ENCODE data around the gene HAS3. TPM values are rescaled to one million over a fixed set of nuclear protein-coding genes. Genes with fewer than 3 reads are reported as not detected.
A peak's percentile ranks its signal among the peaks of the same experiment; 100 is the strongest.
"Not testable (repeated sequence)": the region's sequence is repeated elsewhere in the genome, so short reads cannot be mapped to it uniquely, and the experiment has no call there.

The HAS3 gene
- total RNA-seq, 1 donor from 2014 or later: 0.38 TPM

DNA sequence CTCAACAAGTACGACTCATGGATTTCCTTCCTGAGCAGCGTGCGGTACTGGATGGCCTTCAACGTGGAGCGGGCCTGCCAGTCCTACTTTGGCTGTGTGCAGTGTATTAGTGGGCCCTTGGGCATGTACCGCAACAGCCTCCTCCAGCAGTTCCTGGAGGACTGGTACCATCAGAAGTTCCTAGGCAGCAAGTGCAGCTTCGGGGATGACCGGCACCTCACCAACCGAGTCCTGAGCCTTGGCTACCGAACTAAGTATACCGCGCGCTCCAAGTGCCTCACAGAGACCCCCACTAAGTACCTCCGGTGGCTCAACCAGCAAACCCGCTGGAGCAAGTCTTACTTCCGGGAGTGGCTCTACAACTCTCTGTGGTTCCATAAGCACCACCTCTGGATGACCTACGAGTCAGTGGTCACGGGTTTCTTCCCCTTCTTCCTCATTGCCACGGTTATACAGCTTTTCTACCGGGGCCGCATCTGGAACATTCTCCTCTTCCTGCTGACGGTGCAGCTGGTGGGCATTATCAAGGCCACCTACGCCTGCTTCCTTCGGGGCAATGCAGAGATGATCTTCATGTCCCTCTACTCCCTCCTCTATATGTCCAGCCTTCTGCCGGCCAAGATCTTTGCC, 9.0 kb downstream of the HAS3 start:
- DNase-seq (ENCODE audit: low spot score): peak; percentile 73
- intact Hi-C loops (cut with DNase I): loop anchor here (5.0 kb wide), 1 partner anchor 267 kb away; no protein-coding TSS in a partner anchor

- intact Hi-C loops (cut with DNase I): loop anchor here (5.0 kb wide), 1 partner anchor 268 kb away; no protein-coding TSS in a partner anchor
Measured at GRCh38 chr16:69114976-69115355, 9.5 kb downstream of the HAS3 start.

DNA sequence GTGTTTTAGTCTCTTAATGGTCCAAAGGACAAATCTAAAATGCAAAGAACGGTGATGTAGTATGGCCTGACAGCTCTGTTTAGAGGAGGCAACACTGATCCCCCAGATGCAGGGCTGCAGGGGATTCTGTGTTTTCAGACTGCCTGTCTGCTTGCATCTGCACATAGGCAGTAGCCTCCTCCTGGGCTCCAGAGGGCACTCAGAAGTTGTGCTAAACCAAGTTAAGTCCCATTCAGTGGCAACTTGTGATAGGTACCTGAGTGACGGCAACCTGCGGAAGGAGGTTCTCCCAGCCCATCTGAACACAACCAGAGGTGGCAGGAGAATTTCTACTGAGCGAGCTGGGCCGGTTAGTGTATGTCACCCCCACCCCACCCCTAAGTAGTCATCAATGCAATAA, 9.9 kb downstream of the HAS3 start:
- intact Hi-C loops (cut with DNase I): no loop called here
- no peak for DNase-seq (ENCODE audit: low spot score)

More at GRCh38 chr16:69114976-69115355, 9.5 kb downstream of the HAS3 start:
- DNase-seq (ENCODE audit: low spot score): no peak

GRCh38 chr16:69115837-69116236, 10.4 kb downstream of the HAS3 start:
- DNase-seq (ENCODE audit: low spot score): no peak

DNA sequence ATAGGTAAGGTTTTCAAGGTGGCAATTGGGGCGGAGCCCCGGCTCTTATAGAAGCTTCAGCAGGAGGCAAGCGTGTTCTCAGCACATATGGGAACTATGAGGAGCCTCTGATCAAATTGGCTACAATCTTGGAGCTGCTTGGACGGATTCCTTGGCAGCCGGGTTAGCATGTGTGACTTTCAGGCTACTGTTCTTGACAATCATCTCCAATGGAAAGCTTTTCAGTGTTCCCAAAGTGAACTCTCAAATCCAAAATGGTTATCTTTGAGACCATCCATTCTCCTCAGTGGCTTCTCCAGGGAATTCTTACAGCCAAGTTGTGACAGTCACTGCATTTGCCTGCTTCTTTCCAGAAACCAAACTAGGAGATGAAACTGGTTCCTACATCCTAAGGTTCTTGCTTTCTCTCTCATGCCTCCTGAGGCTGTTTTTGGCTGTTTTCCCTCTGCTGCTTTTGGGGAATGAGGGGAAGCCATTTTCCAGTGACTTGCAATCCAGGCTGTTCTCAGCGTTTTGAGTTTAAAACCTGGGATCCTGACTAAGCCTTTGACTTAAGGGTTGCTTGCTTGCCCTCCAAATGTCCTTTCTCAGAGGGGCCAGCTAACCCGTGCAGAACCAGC, 10.9 kb downstream of the HAS3 start:
- DNase-seq (ENCODE audit: low spot score): peak; percentile 29
- intact Hi-C loops (cut with DNase I): no loop called here

More at GRCh38 chr16:69115837-69116236, 10.4 kb downstream of the HAS3 start:
- intact Hi-C loops (cut with DNase I): no loop called here

- intact Hi-C loops (cut with DNase I): no loop called here
- peak; percentile 46 for DNase-seq (ENCODE audit: low spot score)
Measured at GRCh38 chr16:69116906-69117305, 11.5 kb downstream of the HAS3 start.

GRCh38 chr16:69118468-69118867, 13.0 kb downstream of the HAS3 start:
- no peak for DNase-seq (ENCODE audit: low spot score)
- intact Hi-C loops (cut with DNase I): no loop called here

- intact Hi-C loops (cut with DNase I): no loop called here
- no peak for DNase-seq (ENCODE audit: low spot score)
Measured at GRCh38 chr16:69118994-69119393, 13.5 kb downstream of the HAS3 start.

DNA sequence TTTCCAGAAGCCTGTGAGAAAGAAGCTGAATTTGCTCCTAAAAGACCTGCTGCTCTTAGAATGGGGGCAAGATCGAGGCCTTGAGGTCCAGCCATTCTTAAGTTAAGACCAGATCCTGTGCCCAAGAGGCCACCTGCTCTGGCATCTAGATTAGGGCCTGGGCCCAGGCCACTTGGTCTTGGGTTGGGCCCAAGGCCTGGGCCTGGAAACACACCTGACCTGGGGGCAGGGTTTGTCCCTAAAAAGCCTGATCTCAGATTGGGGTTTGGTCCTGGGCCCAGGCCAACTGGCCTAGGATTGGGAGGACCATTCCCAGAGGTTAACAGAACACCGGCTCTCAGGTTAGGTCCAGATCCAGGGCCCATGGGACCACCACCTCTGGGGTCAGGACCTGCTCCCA, 14.1 kb downstream of the HAS3 start:
- intact Hi-C loops (cut with DNase I): no loop called here

GRCh38 chr16:69120096-69120664, 14.7 kb downstream of the HAS3 start:
- no peak for DNase-seq (ENCODE audit: low spot score)
- intact Hi-C loops (cut with DNase I): loop anchor here (10.0 kb wide), 1 partner anchor 585 kb away; the partner anchor contains the start of gene ZFP90

More for the DNA sequence above, 14.1 kb downstream of the HAS3 start:
- DNase-seq (ENCODE audit: low spot score): no peak

GRCh38 chr16:69123910-69124309, 18.5 kb downstream of the HAS3 start:
- intact Hi-C loops (cut with DNase I): loop anchor here (2.0 to 10.0 kb wide), 2 partner anchors 221 to 589 kb away; partner anchors contain the start of gene ZFP90
- no peak for DNase-seq (ENCODE audit: low spot score)

GRCh38 chr16:69124406-69124805, 19.0 kb downstream of the HAS3 start:
- intact Hi-C loops (cut with DNase I): loop anchor here (2.0 to 10.0 kb wide), 2 partner anchors 222 to 590 kb away; partner anchors contain the start of gene ZFP90
- peak; percentile 29 for DNase-seq (ENCODE audit: low spot score)

- intact Hi-C loops (cut with DNase I): loop anchor here (2.0 to 10.0 kb wide), 2 partner anchors 222 to 590 kb away; partner anchors contain the start of gene ZFP90
- peak; percentile 17 for DNase-seq (ENCODE audit: low spot score)
Measured at GRCh38 chr16:69124961-69125360, 19.5 kb downstream of the HAS3 start.

DNA sequence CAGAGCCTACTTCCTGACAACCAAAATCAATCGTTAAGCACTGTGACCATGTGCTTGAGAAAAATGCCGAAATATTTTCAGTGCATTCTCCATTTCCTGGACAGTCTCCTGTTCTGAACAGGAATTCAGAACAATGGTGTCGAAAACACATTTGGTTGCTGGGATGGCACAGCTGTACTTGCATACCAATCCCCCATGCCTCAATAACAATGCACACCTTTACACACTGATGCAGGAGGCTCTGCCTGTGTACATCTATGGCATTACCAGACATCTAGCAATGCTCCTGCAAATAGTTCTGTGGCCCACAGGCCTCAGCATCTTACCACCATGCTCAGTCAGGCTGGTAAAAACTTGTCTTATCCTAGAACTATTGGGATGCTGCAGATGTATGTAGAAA, 20.8 kb downstream of the HAS3 start:
- no peak for DNase-seq (ENCODE audit: low spot score)
- intact Hi-C loops (cut with DNase I): loop anchor here (10.0 kb wide), 1 partner anchor 591 kb away; the partner anchor contains the start of gene ZFP90

GRCh38 chr16:69126801-69127200, 21.3 kb downstream of the HAS3 start:
- DNase-seq (ENCODE audit: low spot score): not testable (repeated sequence)
- intact Hi-C loops (cut with DNase I): loop anchor here (10.0 kb wide), 1 partner anchor 592 kb away; the partner anchor contains the start of gene ZFP90

GRCh38 chr16:69127966-69128510, 22.6 kb downstream of the HAS3 start:
- intact Hi-C loops (cut with DNase I): loop anchor here (10.0 kb wide), 1 partner anchor 593 kb away; the partner anchor contains the start of gene ZFP90
- DNase-seq (ENCODE audit: low spot score): no peak

GRCh38 chr16:69130461-69130860, 25.0 kb downstream of the HAS3 start:
- intact Hi-C loops (cut with DNase I): no loop called here
- no peak for DNase-seq (ENCODE audit: low spot score)

GRCh38 chr16:69131167-69131838, 25.9 kb downstream of the HAS3 start:
- intact Hi-C loops (cut with DNase I): no loop called here
- DNase-seq (ENCODE audit: low spot score): no peak

DNA sequence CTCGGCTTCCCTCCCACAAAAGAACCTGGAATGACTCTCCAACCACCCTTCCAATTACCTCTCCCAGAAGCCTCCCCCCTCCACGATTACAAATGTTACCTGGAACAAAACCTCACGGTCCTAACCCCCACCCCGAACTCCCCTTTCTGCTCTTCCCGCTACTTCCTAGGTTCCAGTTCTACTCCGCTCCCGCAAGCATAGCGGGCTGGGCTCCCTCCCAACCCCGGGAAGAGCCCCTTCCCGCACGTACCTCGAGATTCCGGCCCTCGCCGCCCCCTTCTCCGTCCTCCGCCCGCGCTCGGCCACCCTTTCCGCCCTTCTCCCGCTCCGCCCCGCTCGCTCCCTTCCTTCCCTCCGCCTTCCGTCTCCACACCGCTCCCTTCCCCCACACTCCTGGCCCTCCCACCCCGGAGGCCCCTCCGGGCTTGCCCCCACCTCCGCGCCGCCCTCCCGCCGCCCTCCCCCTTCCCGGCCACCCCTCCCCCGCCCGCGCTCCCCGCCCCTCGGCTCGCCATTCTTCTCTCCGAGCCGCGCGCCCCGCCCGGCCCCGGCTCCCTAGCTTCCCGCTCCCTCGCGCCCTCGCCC, 26.5 kb downstream of the HAS3 start:
- intact Hi-C loops (cut with DNase I): no loop called here
- DNase-seq (ENCODE audit: low spot score): peak; percentile 87

Measured in cardiac septum (tissue), 1 donor.